NT2/D1 (cell line): Measurements from ENCODE around the gene RAB3B.
A peak's percentile ranks its signal among the peaks of the same experiment; 100 is the strongest.
"Not testable (repeated sequence)": the region's sequence is repeated elsewhere in the genome, so short reads cannot be mapped to it uniquely, and the experiment has no call there.

ENCODE experiments used
- DNase-seq: peaks from one replicate; pipeline ENCODE4 v3.0.0-alpha.2; 2011; ENCODE audit warnings: low read depth, low spot score
- H3K27me3 ChIP-seq: 2 replicates; pipeline ENCODE4 v1.6.0; 2011; ENCODE audit warnings: mild to moderate bottlenecking; ENCODE audit not compliant: insufficient read length, insufficient read depth
- H3K36me3 ChIP-seq: 2 replicates; pipeline ENCODE4 v1.6.1; 2011; ENCODE audit warnings: mild to moderate bottlenecking, low read length, mixed read lengths; ENCODE audit not compliant: insufficient read depth, insufficient read length
- H3K4me1 ChIP-seq: 2 replicates; pipeline ENCODE4 v1.5.1; 2011; ENCODE audit not compliant: insufficient read depth, insufficient read length
- H3K4me3 ChIP-seq: 2 replicates; pipeline ENCODE4 v1.5.1; 2011; ENCODE audit warnings: low read depth; ENCODE audit not compliant: insufficient read length
- H3K9ac ChIP-seq: 2 replicates; pipeline ENCODE4 v1.6.0; 2011; ENCODE audit warnings: low read depth; ENCODE audit not compliant: insufficient read length
- H3K9me3 ChIP-seq: 2 replicates; pipeline ENCODE4 v1.5.1; 2011; ENCODE audit warnings: mild to moderate bottlenecking, low read length; ENCODE audit not compliant: insufficient read depth
- SUZ12 ChIP-seq: IDR thresholded peaks from 2 replicates; pipeline ENCODE4 v1.6.1; 2011; ENCODE audit not compliant: insufficient read length, insufficient read depth; ENCODE audit errors: extremely low read depth
- YY1 ChIP-seq: IDR thresholded peaks from 2 replicates; pipeline ENCODE4 v1.6.1; 2011; ENCODE audit not compliant: insufficient read length, insufficient read depth
- ZNF274 ChIP-seq: IDR thresholded peaks from 2 replicates; pipeline ENCODE4 v1.6.1; 2011; ENCODE audit warnings: mild to moderate bottlenecking, low read depth, low read length

Gene RAB3B

DNA sequence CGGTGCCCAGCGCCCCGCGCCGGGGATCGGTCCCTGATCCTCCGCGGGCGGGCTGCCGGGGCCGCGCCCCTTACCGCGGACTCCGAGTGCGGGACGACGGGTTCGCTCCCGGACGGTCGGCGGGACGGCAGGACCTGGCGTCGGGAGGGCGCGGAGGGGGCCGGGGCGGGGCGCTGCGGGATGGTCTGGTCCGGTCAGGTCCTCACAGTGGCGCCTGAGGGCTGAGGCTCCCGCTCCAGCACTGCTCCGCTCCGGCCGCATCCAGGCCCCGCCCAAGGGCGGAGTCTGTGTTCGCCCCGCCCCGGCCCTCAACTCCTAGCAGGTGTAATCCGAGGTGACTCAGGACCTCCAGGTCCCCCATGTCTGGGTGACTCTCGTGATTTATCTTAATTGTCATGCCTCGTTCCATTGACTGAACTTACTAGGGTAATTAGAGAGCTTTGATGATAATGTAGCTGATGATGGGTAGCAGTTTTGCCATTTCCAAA, at the start of gene RAB3B:
RAB3B (minus strand) TSS at position 223 of the 488 bp plus-strand sequence. CDS start 13,583 bp downstream, outside the sequence.
- peak within 1 kb of the TSS; percentile 85 for H3K9ac ChIP-seq
- H3K36me3 ChIP-seq: peaks cover 11% of the 10 kb centered on the region
- peaks cover 12% of the 10 kb centered on the region for H3K27me3 ChIP-seq
- DNase-seq: peak; percentile 94
- H3K4me3 ChIP-seq: peak within 1 kb of the TSS; percentile 61
- TF ChIP-seq SUZ12 (no peak), ZNF274 (no peak), YY1 (no peak)
- peaks cover 4% of the 10 kb centered on the region for H3K4me1 ChIP-seq
- no peaks in the 10 kb centered on the region for H3K9me3 ChIP-seq

- Histone ChIP-seq H3K27me3 (no peaks in the 10 kb centered on the region), H3K36me3 (peaks cover 57% of the 10 kb centered on the region), H3K4me1 (no peaks in the 10 kb centered on the region), H3K4me3 (no peak overlapping the region), H3K9ac (no peak overlapping the region), H3K9me3 (no peaks in the 10 kb centered on the region)
- TF ChIP-seq SUZ12 (no peak), YY1 (no peak), ZNF274 (no peak)
- no peak for DNase-seq
Measured at GRCh38 chr1:52037909-52038308, 47.4 kb upstream of the RAB3B start.

DNA sequence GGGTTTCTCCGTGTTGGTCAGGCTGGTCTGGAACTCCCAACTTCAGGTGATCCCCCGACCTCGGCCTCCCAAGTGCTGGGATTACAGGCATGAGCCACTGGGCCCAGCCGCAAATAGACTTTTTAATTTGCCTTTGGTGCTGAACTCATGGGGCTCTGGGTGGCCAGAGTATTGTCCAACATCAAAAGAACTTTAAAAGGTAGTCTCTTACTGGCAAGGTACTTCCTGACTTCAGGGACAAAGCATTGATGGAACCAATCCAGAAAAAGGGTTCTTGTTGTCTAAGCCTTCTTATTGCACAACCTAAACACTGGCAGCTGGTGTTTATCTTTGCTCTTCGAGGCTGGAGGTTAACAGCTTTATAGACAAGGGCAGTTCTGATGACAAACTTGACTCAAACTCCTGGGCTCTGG, 46.9 kb upstream of the RAB3B start:
- no peak for DNase-seq
- H3K9ac ChIP-seq: no peak overlapping the region
- no peaks in the 10 kb centered on the region for H3K4me1 ChIP-seq
- no peaks in the 10 kb centered on the region for H3K9me3 ChIP-seq
- H3K4me3 ChIP-seq: no peak overlapping the region
- peaks cover 62% of the 10 kb centered on the region for H3K36me3 ChIP-seq
- no peaks in the 10 kb centered on the region for H3K27me3 ChIP-seq
- TF ChIP-seq SUZ12: no peak
- TF ChIP-seq ZNF274: no peak
- no peak for TF ChIP-seq YY1

- no peak for DNase-seq
- TF ChIP-seq YY1 (no peak), SUZ12 (no peak), ZNF274 (no peak)
- Histone ChIP-seq H3K36me3 (peaks cover 57% of the 10 kb centered on the region), H3K9ac (no peak overlapping the region), H3K9me3 (no peaks in the 10 kb centered on the region), H3K4me3 (no peak overlapping the region), H3K4me1 (no peaks in the 10 kb centered on the region), H3K27me3 (no peaks in the 10 kb centered on the region)
Measured at GRCh38 chr1:52034050-52034384, 43.5 kb upstream of the RAB3B start.

GRCh38 chr1:52033190-52034049, 42.9 kb upstream of the RAB3B start, which contains the start of gene KTI12:
KTI12 (minus strand) TSS chr1:52033810; CDS start chr1:52033761, 49 bp downstream.
- Histone ChIP-seq H3K4me1 (no peaks in the 10 kb centered on the region), H3K36me3 (peaks cover 51% of the 10 kb centered on the region), H3K9me3 (no peaks in the 10 kb centered on the region), H3K4me3 (peak within 1 kb of the TSS; percentile 78), H3K9ac (peak within 1 kb of the TSS; percentile 93), H3K27me3 (no peaks in the 10 kb centered on the region)
- DNase-seq: no peak
- peak; percentile 33 for TF ChIP-seq YY1
- no peak for TF ChIP-seq SUZ12
- no peak for TF ChIP-seq ZNF274

- no peak for DNase-seq
- no peak for TF ChIP-seq ZNF274
- no peak for TF ChIP-seq SUZ12
- TF ChIP-seq YY1: no peak
- Histone ChIP-seq H3K9me3 (no peaks in the 10 kb centered on the region), H3K36me3 (peaks cover 49% of the 10 kb centered on the region), H3K4me1 (no peaks in the 10 kb centered on the region), H3K27me3 (no peaks in the 10 kb centered on the region), H3K9ac (peak overlapping the region; percentile 93), H3K4me3 (peak overlapping the region; percentile 78)
Measured at GRCh38 chr1:52032785-52033131, 42.3 kb upstream of the RAB3B start.

GRCh38 chr1:52032124-52032784, 41.8 kb upstream of the RAB3B start:
- no peak for TF ChIP-seq SUZ12
- no peak for TF ChIP-seq ZNF274
- no peak for TF ChIP-seq YY1
- H3K36me3 ChIP-seq: peaks cover 48% of the 10 kb centered on the region

DNA sequence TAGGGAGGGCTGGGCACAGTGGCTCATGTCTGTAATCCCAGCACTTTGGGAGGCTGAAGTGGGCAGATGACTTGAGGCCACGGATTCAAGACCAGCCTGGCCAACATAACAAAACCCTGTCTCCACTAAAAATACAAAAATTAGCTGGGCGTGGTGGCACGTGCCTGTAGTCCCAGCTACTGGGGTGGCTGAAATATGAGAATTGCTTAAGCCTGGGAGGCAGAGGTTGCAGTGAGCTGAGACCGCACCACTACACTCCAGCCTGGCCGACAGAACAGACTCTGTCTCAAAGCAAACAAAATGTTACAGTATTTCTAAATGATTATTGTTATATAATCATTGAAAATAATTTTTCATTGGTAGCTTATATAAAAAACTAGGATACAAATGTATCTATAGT, 38.3 kb upstream of the RAB3B start:
- not testable (repeated sequence) for H3K4me3 ChIP-seq, H3K9ac ChIP-seq, DNase-seq, H3K4me1 ChIP-seq, H3K9me3 ChIP-seq, H3K27me3 ChIP-seq
- peaks cover 59% of the 10 kb centered on the region for H3K36me3 ChIP-seq

More at GRCh38 chr1:52032124-52032784, 41.8 kb upstream of the RAB3B start:
- H3K4me1 ChIP-seq: no peaks in the 10 kb centered on the region
- peak overlapping the region; percentile 93 for H3K9ac ChIP-seq
- no peaks in the 10 kb centered on the region for H3K9me3 ChIP-seq
- no peaks in the 10 kb centered on the region for H3K27me3 ChIP-seq
- peak overlapping the region; percentile 78 for H3K4me3 ChIP-seq
- DNase-seq: no peak
